ENCODE data around the gene CSTF2T.

Gene CSTF2T

GRCh38 chr10:51705774-51706173, 6.4 kb upstream of the CSTF2T start:
- H3K27me3 ChIP-seq (ENCODE audit: insufficient read depth, low read depth, severe bottlenecking) = no peaks in the 10 kb centered on the region
- no peaks in the 10 kb centered on the region for H3K9me3 ChIP-seq (ENCODE audit: severe bottlenecking)
- DNase-seq = no peak
- no peak overlapping the region for H3K4me3 ChIP-seq (ENCODE audit: low read depth, low read length)
- TF ChIP-seq, protein P1, sequence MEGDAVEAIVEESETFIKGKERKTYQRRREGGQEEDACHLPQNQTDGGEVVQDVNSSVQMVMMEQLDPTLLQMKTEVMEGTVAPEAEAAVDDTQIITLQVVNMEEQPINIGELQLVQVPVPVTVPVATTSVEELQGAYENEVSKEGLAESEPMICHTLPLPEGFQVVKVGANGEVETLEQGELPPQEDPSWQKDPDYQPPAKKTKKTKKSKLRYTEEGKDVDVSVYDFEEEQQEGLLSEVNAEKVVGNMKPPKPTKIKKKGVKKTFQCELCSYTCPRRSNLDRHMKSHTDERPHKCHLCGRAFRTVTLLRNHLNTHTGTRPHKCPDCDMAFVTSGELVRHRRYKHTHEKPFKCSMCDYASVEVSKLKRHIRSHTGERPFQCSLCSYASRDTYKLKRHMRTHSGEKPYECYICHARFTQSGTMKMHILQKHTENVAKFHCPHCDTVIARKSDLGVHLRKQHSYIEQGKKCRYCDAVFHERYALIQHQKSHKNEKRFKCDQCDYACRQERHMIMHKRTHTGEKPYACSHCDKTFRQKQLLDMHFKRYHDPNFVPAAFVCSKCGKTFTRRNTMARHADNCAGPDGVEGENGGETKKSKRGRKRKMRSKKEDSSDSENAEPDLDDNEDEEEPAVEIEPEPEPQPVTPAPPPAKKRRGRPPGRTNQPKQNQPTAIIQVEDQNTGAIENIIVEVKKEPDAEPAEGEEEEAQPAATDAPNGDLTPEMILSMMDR (IDR thresholded peaks at IDR 0.05; ENCODE audit: low read depth, low read length) = no peak
- H3K27ac ChIP-seq = no peak overlapping the region
- H3K36me3 ChIP-seq = no peaks in the 10 kb centered on the region

GRCh38 chr10:51700228-51700817, 928 bp upstream of the CSTF2T start:
- no peak for DNase-seq
- TF ChIP-seq, protein P1 (IDR thresholded peaks at IDR 0.05; ENCODE audit: low read depth, low read length) = no peak
- H3K9me3 ChIP-seq (ENCODE audit: severe bottlenecking) = no peaks in the 10 kb centered on the region
- peak overlapping the region; percentile 91 for H3K4me3 ChIP-seq (ENCODE audit: low read depth, low read length)
- no peaks in the 10 kb centered on the region for H3K27me3 ChIP-seq (ENCODE audit: insufficient read depth, low read depth, severe bottlenecking)
- H3K27ac ChIP-seq = peak overlapping the region; percentile 95
- peaks cover 6% of the 10 kb centered on the region; the same call in 1 of the 2 replicates for H3K36me3 ChIP-seq

GRCh38 chr10:51699145-51699474, 285 bp downstream of the CSTF2T start:
- Histone ChIP-seq H3K4me3 (ENCODE audit: low read depth, low read length) (peak overlapping the region; percentile 91), H3K9me3 (ENCODE audit: severe bottlenecking) (no peaks in the 10 kb centered on the region), H3K36me3 (peaks cover 6% of the 10 kb centered on the region; the same call in 1 of the 2 replicates), H3K27ac (peak overlapping the region; percentile 95), H3K27me3 (ENCODE audit: insufficient read depth, low read depth, severe bottlenecking) (no peaks in the 10 kb centered on the region)
- DNase-seq = no peak
- TF ChIP-seq, protein P1 (IDR thresholded peaks at IDR 0.05; ENCODE audit: low read depth, low read length) = no peak

GRCh38 chr10:51698473-51699063, 827 bp downstream of the CSTF2T start:
- Histone ChIP-seq H3K27me3 (ENCODE audit: insufficient read depth, low read depth, severe bottlenecking) (no peaks in the 10 kb centered on the region), H3K4me3 (ENCODE audit: low read depth, low read length) (peak overlapping the region; percentile 91), H3K27ac (peak overlapping the region; percentile 95), H3K36me3 (peaks cover 6% of the 10 kb centered on the region; the same call in 1 of the 2 replicates), H3K9me3 (ENCODE audit: severe bottlenecking) (no peaks in the 10 kb centered on the region)
- TF ChIP-seq, protein P1 (IDR thresholded peaks at IDR 0.05; ENCODE audit: low read depth, low read length) = no peak
- no peak for DNase-seq

DNA sequence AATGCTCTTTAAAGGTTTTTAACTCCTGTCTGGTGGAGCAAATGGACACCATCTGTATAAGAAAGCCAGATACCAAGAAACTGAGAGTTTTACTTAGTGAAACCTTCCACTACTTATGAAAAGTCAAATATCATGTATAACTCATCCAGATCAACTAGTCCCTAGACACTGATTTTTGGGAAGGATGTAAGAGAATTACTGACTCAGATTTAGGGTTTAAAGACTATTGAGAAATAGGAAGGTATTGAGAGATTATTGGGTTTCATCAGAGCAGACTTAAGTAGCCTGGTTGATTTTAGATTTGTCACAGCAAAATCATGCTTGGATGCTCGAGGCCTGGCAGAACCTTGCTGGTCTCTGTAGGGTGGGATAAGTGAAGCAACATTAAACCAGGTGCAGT, 3.1 kb downstream of the CSTF2T start:
- Histone ChIP-seq H3K36me3 (peaks cover 6% of the 10 kb centered on the region; the same call in 1 of the 2 replicates), H3K27me3 (ENCODE audit: insufficient read depth, low read depth, severe bottlenecking) (no peaks in the 10 kb centered on the region), H3K4me3 (ENCODE audit: low read depth, low read length) (no peak overlapping the region), H3K27ac (no peak overlapping the region), H3K9me3 (ENCODE audit: severe bottlenecking) (no peaks in the 10 kb centered on the region)
- no peak for DNase-seq
- TF ChIP-seq, protein P1 (IDR thresholded peaks at IDR 0.05; ENCODE audit: low read depth, low read length) = no peak

Data from WERI-Rb-1 (cell line).